ENCODE data around the gene GALNT18.

GALNT18 gene

DNA sequence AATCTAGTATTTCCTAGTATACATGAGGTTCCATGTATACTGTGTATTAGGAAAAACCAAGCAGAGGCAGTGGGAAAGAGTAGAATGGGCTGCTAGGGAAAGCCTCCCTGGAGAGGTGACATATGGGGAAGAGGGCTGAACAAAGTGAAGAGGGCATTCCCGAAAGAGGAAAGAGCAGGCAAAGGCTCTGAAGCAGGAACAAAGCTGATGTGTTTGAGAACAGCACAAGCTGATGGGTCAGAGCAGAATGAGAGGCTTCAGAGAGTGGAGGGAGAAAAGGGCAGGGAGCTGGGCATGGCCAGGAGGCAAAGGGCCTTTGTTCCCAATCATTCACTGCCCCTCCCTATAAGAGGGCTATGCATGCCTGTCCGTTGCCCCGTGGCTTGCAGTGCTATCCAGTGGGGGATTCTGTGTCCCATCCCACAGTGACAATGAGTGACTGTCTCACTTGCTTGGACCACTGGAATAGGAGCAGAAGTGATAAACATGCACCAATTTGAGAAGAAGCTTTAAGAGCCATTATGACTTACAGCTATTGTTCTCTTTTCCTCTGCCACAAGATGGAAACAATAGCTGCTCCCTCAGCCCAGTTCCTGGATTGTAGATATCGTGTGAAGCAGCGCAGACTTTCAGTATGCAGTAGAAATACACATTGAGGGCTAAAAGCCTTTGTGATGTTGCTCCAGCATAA is 39.6 kb downstream of the GALNT18 start:
- H3K4me3 ChIP-seq (ENCODE audit: low read depth, low read length), result no peak overlapping the region
- H3K9me3 ChIP-seq (ENCODE audit: control insufficient read depth, insufficient read depth, low read depth, low read length), result no peaks in the 10 kb centered on the region
- TF ChIP-seq ZNF558 (tag by site-specific recombination; IDR thresholded peaks at IDR 0.05), result no peak
- no peak for TF ChIP-seq ZNF169 (tag by site-specific recombination; IDR thresholded peaks at IDR 0.05)
- TF ChIP-seq, protein P1, sequence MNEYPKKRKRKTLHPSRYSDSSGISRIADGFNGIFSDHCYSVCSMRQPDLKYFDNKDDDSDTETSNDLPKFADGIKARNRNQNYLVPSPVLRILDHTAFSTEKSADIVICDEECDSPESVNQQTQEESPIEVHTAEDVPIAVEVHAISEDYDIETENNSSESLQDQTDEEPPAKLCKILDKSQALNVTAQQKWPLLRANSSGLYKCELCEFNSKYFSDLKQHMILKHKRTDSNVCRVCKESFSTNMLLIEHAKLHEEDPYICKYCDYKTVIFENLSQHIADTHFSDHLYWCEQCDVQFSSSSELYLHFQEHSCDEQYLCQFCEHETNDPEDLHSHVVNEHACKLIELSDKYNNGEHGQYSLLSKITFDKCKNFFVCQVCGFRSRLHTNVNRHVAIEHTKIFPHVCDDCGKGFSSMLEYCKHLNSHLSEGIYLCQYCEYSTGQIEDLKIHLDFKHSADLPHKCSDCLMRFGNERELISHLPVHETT (tag by site-specific recombination; IDR thresholded peaks at IDR 0.05), result no peak
- no peak for TF ChIP-seq ZBTB20 (tag by site-specific recombination; IDR thresholded peaks at IDR 0.05)
- TF ChIP-seq, protein P2, sequence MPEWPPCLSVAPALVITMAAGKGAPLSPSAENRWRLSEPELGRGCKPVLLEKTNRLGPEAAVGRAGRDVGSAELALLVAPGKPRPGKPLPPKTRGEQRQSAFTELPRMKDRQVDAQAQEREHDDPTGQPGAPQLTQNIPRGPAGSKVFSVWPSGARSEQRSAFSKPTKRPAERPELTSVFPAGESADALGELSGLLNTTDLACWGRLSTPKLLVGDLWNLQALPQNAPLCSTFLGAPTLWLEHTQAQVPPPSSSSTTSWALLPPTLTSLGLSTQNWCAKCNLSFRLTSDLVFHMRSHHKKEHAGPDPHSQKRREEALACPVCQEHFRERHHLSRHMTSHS (tag by site-specific recombination; IDR thresholded peaks at IDR 0.05), result no peak
- TF ChIP-seq ZSCAN23 (tag by site-specific recombination; IDR thresholded peaks at IDR 0.05), result no peak
- no peak for TF ChIP-seq ZNF544 (tag by site-specific recombination; IDR thresholded peaks at IDR 0.05)
- TF ChIP-seq ZNF157 (tag by site-specific recombination; IDR thresholded peaks at IDR 0.05), result no peak
- TF ChIP-seq ZNF555 (tag by site-specific recombination; conservative IDR thresholded peaks at IDR 0.05), result no peak
- TF ChIP-seq, protein P3, sequence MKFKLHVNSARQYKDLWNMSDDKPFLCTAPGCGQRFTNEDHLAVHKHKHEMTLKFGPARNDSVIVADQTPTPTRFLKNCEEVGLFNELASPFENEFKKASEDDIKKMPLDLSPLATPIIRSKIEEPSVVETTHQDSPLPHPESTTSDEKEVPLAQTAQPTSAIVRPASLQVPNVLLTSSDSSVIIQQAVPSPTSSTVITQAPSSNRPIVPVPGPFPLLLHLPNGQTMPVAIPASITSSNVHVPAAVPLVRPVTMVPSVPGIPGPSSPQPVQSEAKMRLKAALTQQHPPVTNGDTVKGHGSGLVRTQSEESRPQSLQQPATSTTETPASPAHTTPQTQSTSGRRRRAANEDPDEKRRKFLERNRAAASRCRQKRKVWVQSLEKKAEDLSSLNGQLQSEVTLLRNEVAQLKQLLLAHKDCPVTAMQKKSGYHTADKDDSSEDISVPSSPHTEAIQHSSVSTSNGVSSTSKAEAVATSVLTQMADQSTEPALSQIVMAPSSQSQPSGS (tag by site-specific recombination; IDR thresholded peaks at IDR 0.05; ENCODE audit: low read depth), result no peak
- TF ChIP-seq ZNF121 (tag by site-specific recombination; IDR thresholded peaks at IDR 0.05), result no peak
- TF ChIP-seq ZNF394 (tag by site-specific recombination; IDR thresholded peaks at IDR 0.05; ENCODE audit: borderline replicate concordance), result no peak
- no peak for TF ChIP-seq ZNF670 (tag by site-specific recombination; IDR thresholded peaks at IDR 0.05; ENCODE audit: low read depth)
- TF ChIP-seq, protein P4, sequence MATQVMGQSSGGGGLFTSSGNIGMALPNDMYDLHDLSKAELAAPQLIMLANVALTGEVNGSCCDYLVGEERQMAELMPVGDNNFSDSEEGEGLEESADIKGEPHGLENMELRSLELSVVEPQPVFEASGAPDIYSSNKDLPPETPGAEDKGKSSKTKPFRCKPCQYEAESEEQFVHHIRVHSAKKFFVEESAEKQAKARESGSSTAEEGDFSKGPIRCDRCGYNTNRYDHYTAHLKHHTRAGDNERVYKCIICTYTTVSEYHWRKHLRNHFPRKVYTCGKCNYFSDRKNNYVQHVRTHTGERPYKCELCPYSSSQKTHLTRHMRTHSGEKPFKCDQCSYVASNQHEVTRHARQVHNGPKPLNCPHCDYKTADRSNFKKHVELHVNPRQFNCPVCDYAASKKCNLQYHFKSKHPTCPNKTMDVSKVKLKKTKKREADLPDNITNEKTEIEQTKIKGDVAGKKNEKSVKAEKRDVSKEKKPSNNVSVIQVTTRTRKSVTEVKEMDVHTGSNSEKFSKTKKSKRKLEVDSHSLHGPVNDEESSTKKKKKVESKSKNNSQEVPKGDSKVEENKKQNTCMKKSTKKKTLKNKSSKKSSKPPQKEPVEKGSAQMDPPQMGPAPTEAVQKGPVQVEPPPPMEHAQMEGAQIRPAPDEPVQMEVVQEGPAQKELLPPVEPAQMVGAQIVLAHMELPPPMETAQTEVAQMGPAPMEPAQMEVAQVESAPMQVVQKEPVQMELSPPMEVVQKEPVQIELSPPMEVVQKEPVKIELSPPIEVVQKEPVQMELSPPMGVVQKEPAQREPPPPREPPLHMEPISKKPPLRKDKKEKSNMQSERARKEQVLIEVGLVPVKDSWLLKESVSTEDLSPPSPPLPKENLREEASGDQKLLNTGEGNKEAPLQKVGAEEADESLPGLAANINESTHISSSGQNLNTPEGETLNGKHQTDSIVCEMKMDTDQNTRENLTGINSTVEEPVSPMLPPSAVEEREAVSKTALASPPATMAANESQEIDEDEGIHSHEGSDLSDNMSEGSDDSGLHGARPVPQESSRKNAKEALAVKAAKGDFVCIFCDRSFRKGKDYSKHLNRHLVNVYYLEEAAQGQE (tag by site-specific recombination; IDR thresholded peaks at IDR 0.05), result no peak
- TF ChIP-seq, protein P5, sequence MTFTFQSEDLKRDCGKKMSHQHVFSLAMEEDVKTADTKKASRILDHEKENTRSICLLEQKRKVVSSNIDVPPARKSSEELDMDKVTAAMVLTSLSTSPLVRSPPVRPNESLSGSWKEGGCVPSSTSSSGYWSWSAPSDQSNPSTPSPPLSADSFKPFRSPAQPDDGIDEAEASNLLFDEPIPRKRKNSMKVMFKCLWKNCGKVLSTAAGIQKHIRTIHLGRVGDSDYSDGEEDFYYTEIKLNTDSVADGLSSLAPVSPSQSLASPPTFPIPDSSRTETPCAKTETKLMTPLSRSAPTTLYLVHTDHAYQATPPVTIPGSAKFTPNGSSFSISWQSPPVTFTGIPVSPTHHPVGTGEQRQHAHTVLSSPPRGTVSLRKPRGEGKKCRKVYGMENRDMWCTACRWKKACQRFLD (tag by site-specific recombination; IDR thresholded peaks at IDR 0.05), result no peak
- TF ChIP-seq ZBTB17 (tag by site-specific recombination; IDR thresholded peaks at IDR 0.05), result no peak
- TF ChIP-seq, protein P6, sequence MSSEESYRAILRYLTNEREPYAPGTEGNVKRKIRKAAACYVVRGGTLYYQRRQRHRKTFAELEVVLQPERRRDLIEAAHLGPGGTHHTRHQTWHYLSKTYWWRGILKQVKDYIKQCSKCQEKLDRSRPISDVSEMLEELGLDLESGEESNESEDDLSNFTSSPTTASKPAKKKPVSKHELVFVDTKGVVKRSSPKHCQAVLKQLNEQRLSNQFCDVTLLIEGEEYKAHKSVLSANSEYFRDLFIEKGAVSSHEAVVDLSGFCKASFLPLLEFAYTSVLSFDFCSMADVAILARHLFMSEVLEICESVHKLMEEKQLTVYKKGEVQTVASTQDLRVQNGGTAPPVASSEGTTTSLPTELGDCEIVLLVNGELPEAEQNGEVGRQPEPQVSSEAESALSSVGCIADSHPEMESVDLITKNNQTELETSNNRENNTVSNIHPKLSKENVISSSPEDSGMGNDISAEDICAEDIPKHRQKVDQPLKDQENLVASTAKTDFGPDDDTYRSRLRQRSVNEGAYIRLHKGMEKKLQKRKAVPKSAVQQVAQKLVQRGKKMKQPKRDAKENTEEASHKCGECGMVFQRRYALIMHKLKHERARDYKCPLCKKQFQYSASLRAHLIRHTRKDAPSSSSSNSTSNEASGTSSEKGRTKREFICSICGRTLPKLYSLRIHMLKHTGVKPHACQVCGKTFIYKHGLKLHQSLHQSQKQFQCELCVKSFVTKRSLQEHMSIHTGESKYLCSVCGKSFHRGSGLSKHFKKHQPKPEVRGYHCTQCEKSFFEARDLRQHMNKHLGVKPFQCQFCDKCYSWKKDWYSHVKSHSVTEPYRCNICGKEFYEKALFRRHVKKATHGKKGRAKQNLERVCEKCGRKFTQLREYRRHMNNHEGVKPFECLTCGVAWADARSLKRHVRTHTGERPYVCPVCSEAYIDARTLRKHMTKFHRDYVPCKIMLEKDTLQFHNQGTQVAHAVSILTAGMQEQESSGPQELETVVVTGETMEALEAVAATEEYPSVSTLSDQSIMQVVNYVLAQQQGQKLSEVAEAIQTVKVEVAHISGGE (tag by site-specific recombination; conservative IDR thresholded peaks at IDR 0.05; ENCODE audit: low read depth), result no peak
- TF ChIP-seq ZNF658 (tag by site-specific recombination; IDR thresholded peaks at IDR 0.05), result no peak
- no peak for TF ChIP-seq ZNF768 (tag by site-specific recombination; IDR thresholded peaks at IDR 0.05)
- TF ChIP-seq, protein P7, sequence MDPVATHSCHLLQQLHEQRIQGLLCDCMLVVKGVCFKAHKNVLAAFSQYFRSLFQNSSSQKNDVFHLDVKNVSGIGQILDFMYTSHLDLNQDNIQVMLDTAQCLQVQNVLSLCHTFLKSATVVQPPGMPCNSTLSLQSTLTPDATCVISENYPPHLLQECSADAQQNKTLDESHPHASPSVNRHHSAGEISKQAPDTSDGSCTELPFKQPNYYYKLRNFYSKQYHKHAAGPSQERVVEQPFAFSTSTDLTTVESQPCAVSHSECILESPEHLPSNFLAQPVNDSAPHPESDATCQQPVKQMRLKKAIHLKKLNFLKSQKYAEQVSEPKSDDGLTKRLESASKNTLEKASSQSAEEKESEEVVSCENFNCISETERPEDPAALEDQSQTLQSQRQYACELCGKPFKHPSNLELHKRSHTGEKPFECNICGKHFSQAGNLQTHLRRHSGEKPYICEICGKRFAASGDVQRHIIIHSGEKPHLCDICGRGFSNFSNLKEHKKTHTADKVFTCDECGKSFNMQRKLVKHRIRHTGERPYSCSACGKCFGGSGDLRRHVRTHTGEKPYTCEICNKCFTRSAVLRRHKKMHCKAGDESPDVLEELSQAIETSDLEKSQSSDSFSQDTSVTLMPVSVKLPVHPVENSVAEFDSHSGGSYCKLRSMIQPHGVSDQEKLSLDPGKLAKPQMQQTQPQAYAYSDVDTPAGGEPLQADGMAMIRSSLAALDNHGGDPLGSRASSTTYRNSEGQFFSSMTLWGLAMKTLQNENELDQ (tag by site-specific recombination; IDR thresholded peaks at IDR 0.05; ENCODE audit: low read depth), result no peak
- H3K27ac ChIP-seq (ENCODE audit: extremely low read depth, low read depth, low read length), result no peak overlapping the region
- no peaks in the 10 kb centered on the region for H3K36me3 ChIP-seq (ENCODE audit: control insufficient read depth in 2 of 2, insufficient read depth in 1 of 2, low read length in 2 of 2)
- H3K4me1 ChIP-seq (ENCODE audit: control insufficient read depth, insufficient read depth, low read length), result no peaks in the 10 kb centered on the region; the same call in 1 of the 2 replicates
- POLR2A ChIA-PET, result no interaction called here
- CTCF ChIA-PET, result no interaction called here
